OCI-LY7 (cell line): ENCODE measurements around the gene LHFPL6. TPM values are rescaled to one million over a fixed set of nuclear protein-coding genes. Genes with fewer than 3 reads are reported as not detected.

ENCODE experiments used
- BruUV-seq: library from RNA; stranded (reverse); fragments of 400-500 nt; replicated peaks from 2 replicates; lab custom pipeline; 2021; lab: Mats Ljungman, UMichigan
- CTCF ChIA-PET: fragments of 300-600 bp; sonication (Branson Sonifier 250); formaldehyde crosslinking; loops from one replicate; lab custom pipeline; 2022; ENCODE audit warnings: antibody characterized with exemption; ENCODE audit not compliant: unreplicated experiment; lab: Charles Lee
- POLR2A ChIA-PET: fragments of 300-600 bp; sonication (Branson Sonifier 250); formaldehyde crosslinking; loops from one replicate; lab custom pipeline; 2022; ENCODE audit warnings: antibody characterized with exemption; lab: Charles Lee
- DNase-seq: peaks from one replicate; pipeline ENCODE4 v3.0.0-alpha.2; 2015; ENCODE audit warnings: low spot score
- H2AFZ ChIP-seq: fragments of 200-600 bp; sonication (generic), shearing (Covaris generic); 2 replicates; pipeline ENCODE4 v1.6.1; 2014; ENCODE audit warnings: mild to moderate bottlenecking, antibody characterized with exemption, low read length, moderate library complexity
- H3K27ac ChIP-seq: fragments of 200-600 bp; sonication (generic); 2 replicates; pipeline ENCODE4 v1.5.1; 2014; ENCODE audit warnings: mixed run types, low read depth, mild to moderate bottlenecking, moderate library complexity, low read length, inconsistent platforms; ENCODE audit not compliant: poor library complexity, severe bottlenecking
- H3K36me3 ChIP-seq: fragments of 200-600 bp; sonication (generic); 2 replicates; pipeline ENCODE4 v1.6.1; 2014; ENCODE audit warnings: mild to moderate bottlenecking, antibody characterized with exemption, low read length, moderate library complexity, mixed read lengths; ENCODE audit not compliant: insufficient read depth
- H3K4me1 ChIP-seq: fragments of 200-600 bp; sonication (generic); 2 replicates; pipeline ENCODE4 v1.5.1; 2014; ENCODE audit warnings: mild to moderate bottlenecking, low read length; ENCODE audit not compliant: insufficient read depth, poor library complexity, severe bottlenecking
- H3K4me2 ChIP-seq: fragments of 200-600 bp; sonication (generic); 2 replicates; pipeline ENCODE4 v1.6.1; 2014; ENCODE audit warnings: mild to moderate bottlenecking, low read length
- H3K4me3 ChIP-seq: fragments of 200-600 bp; sonication (generic); 2 replicates; pipeline ENCODE4 v1.5.1; 2014; ENCODE audit warnings: mild to moderate bottlenecking, low read depth, low read length; ENCODE audit not compliant: poor library complexity, severe bottlenecking
- H3K79me2 ChIP-seq: fragments of 200-600 bp; sonication (generic); 2 replicates; pipeline ENCODE4 v1.6.1; 2016; ENCODE audit warnings: low read depth, mild to moderate bottlenecking, low read length, moderate library complexity, mixed read lengths; ENCODE audit not compliant: insufficient read depth
- H3K9me2 ChIP-seq: fragments of 200-600 bp; sonication (generic); 2 replicates; pipeline ENCODE4 v1.6.1; 2016; ENCODE audit warnings: mild to moderate bottlenecking, low read length, mixed read lengths; ENCODE audit not compliant: insufficient read depth
- H3K9me3 ChIP-seq: fragments of 200-600 bp; sonication (generic); 2 replicates; pipeline ENCODE4 v1.6.1; 2014; ENCODE audit warnings: mild to moderate bottlenecking, mixed run types, low read length, mixed read lengths
- H4K20me1 ChIP-seq: fragments of 200-600 bp; sonication (generic); 2 replicates; pipeline ENCODE4 v1.6.1; 2014; ENCODE audit warnings: mild to moderate bottlenecking, antibody characterized with exemption, low read length, moderate library complexity, mixed read lengths; ENCODE audit not compliant: insufficient read depth
- EZH2phosphoT487 ChIP-seq: fragments of 200-600 bp; sonication (generic); IDR thresholded peaks from 2 replicates; pipeline ENCODE4 v1.6.1; 2018; ENCODE audit warnings: low read depth, borderline replicate concordance, mild to moderate bottlenecking, mixed run types, antibody characterized with exemption, low read length, moderate library complexity, mixed read lengths
- intact Hi-C: fragments of 100-400 bp; cut with micrococcal nuclease; formaldehyde crosslinking; loops from one replicate; pipeline ENCODE4 v1.10.0; 2022; ENCODE audit not compliant: unreplicated experiment
- total RNA-seq, 2 experiments: library from RNA; depleted of rRNA in 1 of 2; stranded (reverse); fragments of >200 nt in 1 of 2; shearing (Covaris generic) in 1 of 2; gene quantifications; 2 replicates each; pipeline ENCODE4 v1.2.3, GENCODE V29; 2014 to 2022
- TF ChIP-seq, protein P1 (sequence below): fragments of 200-600 bp; sonication (generic); conservative IDR thresholded peaks from 2 replicates; pipeline ENCODE4 v1.5.1; 2014; ENCODE audit warnings: mild to moderate bottlenecking, antibody characterized with exemption, low read length, moderate library complexity, mixed read lengths

Gene LHFPL6
- total RNA-seq, 2 experiments from 2014 or later: 15.1 to 27.7 TPM

DNA sequence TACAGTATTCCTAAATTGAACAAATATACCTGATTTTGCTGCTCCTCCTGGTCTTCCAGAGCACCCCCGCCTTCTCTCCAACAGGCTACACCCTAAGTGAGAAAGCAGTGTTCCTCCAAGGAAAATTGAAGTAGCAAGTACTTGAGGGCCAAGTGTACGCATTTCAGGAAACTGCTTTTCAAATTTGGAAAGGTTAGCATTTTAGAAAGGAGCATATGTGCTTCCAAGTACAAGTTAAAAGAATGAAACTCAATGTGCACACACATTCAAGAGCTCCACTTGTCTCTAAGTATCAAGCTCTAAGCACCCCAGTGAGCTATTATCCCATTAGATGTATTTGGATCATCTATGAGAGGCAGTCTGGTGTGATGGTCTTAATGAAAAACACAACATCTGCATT is 25.8 kb downstream of the LHFPL6 start:
- no TSS peak for BruUV-seq
- no peak for DNase-seq
- Histone ChIP-seq H3K4me2 (peak overlapping the region; percentile 77), H4K20me1 (no peaks in the 10 kb centered on the region), H3K4me3 (no peak overlapping the region), H3K27ac (peak overlapping the region; percentile 99), H3K4me1 (peaks cover 73% of the 10 kb centered on the region), H3K79me2 (peaks cover 74% of the 10 kb centered on the region; the same call in 1 of the 2 replicates), H3K36me3 (peaks cover 13% of the 10 kb centered on the region), H2AFZ (no peak overlapping the region), H3K9me2 (no peaks in the 10 kb centered on the region), H3K9me3 (no peaks in the 10 kb centered on the region)
- ChIA-PET POLR2A (interaction anchor here (0.7 to 3.4 kb wide), 3 partner anchors 10 to 215 kb away, joined by 3 to 15 read pairs (median 3); no protein-coding TSS in a partner anchor), CTCF (no interaction called here)
- intact Hi-C loops: no loop called here
- TF ChIP-seq EZH2phosphoT487: no peak
- TF ChIP-seq, protein P1, sequence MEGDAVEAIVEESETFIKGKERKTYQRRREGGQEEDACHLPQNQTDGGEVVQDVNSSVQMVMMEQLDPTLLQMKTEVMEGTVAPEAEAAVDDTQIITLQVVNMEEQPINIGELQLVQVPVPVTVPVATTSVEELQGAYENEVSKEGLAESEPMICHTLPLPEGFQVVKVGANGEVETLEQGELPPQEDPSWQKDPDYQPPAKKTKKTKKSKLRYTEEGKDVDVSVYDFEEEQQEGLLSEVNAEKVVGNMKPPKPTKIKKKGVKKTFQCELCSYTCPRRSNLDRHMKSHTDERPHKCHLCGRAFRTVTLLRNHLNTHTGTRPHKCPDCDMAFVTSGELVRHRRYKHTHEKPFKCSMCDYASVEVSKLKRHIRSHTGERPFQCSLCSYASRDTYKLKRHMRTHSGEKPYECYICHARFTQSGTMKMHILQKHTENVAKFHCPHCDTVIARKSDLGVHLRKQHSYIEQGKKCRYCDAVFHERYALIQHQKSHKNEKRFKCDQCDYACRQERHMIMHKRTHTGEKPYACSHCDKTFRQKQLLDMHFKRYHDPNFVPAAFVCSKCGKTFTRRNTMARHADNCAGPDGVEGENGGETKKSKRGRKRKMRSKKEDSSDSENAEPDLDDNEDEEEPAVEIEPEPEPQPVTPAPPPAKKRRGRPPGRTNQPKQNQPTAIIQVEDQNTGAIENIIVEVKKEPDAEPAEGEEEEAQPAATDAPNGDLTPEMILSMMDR: no peak

DNA sequence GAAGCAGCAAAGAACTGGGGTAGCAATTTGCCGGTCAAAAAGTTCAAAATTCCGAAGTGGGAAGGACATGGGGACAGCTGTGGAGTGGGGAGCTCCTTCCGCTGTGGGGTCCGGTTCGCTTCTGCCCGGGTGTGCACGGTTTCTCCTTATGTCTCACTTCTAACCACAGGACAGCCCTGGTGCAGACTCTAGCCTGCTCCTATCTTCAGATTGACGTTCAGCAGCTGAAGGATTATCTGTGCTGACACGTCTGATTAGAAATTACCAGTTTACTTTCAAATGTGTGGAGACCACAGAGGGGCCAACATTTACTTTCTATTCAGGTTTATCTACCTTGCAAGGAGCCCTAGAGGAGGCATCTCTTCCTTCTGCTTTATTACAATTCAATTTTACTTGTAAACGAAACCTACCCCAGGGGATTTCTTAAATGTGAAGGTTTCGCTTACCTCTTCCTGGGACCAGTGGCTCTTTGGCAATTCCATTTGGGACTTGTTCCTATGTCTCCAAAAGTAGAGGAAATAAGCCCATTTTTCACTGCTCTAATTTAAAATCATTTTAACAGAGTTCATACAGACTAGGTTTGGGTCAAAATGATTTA is 27.3 kb downstream of the LHFPL6 start:
- CTCF ChIA-PET: interaction anchor here (0.6 kb wide), 1 partner anchor 10 kb away, joined by 3 read pairs; no protein-coding TSS in a partner anchor
- Histone ChIP-seq H3K4me2 (peak overlapping the region; percentile 67), H3K4me3 (peak overlapping the region; percentile 52), H2AFZ (no peak overlapping the region; the same call in 1 of the 2 replicates), H3K79me2 (peaks cover 59% of the 10 kb centered on the region; the same call in 1 of the 2 replicates), H3K4me1 (peaks cover 59% of the 10 kb centered on the region), H3K27ac (peak overlapping the region; percentile 50), H3K9me2 (no peaks in the 10 kb centered on the region), H4K20me1 (no peaks in the 10 kb centered on the region), H3K36me3 (peaks cover 23% of the 10 kb centered on the region), H3K9me3 (no peaks in the 10 kb centered on the region; the same call in 1 of the 2 replicates)
- TF ChIP-seq, protein P1: no peak
- no peak for TF ChIP-seq EZH2phosphoT487
- peak; percentile 48 for DNase-seq
- intact Hi-C loops: no loop called here
- POLR2A ChIA-PET: interaction anchor here (0.6 to 3.4 kb wide), 5 partner anchors 10 to 862 kb away, joined by 3 to 15 read pairs (median 3); no protein-coding TSS in a partner anchor
- BruUV-seq: no TSS peak
